G401 (cell line): ENCODE measurements around the gene RHOU. TPM values are rescaled to one million over a fixed set of nuclear protein-coding genes. Genes with fewer than 3 reads are reported as not detected.
A peak's percentile ranks its signal among the peaks of the same experiment; 100 is the strongest.
"Not testable (repeated sequence)": the region's sequence is repeated elsewhere in the genome, so short reads cannot be mapped to it uniquely, and the experiment has no call there.

Experiments
- DNase-seq: peaks from one replicate; pipeline ENCODE4 v3.0.0-alpha.2; 2015; ENCODE audit warnings: low spot score
- in situ Hi-C: cut with HindIII; loops from 2 replicates; pipeline ENCODE4 v1.10.0; 2016; ENCODE audit warnings: low sequenced_read_pairs, mixed read lengths
- total RNA-seq: library from RNA; depleted of rRNA; stranded (reverse); fragments of >200 nt; shearing (Covaris generic); gene quantifications from 2 replicates; pipeline ENCODE4 v1.2.3, GENCODE V29; 2014; rRNA removed

The RHOU gene
- 0.54 and 1.8 TPM in 2 replicates for total RNA-seq

DNA sequence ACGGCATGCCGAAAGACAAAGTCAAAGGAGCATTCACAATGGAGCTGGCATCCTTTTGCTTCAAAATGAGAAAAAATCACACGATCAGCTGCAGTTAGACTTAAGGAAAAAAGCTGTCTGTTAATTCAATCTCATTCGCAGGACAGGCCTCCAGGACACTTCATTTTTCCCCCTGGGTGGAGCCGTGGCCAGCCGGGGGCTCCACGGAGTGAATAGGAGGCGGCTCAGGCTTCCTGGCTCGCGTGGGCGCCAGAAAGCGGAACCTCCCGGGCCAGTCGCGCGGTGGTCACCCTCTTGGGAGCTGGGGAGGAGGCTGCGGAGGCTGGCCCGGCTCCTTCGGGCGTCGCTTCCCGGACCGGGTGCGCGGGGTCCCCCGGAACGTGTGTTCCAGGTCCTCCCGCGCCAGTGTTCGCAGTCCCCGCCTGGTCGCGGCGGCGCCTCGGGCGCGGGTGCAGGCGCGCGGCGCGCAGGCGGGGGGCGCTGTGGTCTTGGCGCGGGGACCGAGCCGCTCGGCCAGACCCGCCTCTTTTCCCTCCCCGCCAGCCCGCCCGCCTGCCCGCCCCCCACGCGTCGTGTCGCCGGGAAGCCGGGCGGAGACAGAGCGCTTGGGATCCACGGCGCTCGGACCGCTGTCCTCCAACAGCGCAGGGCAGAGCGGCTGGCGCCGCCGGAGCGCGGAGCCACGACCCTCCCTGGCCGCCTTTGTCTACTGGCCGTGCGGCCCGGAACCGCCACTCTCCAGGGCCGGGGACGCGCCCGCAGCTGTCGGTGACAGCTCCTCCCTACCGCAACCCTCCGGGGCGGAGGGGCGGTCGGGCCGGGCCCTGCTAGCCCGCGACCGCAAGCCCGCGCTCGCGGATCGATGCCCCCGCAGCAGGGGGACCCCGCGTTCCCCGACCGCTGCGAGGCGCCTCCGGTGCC lies at the start of gene RHOU:
Gene RHOU, plus strand, starts transcription at position 599 of the 921 bp plus-strand sequence. Its CDS starts 264 bp downstream, at position 863.
- peak; percentile 25 for DNase-seq
- in situ Hi-C loops, result no loop called here

DNA sequence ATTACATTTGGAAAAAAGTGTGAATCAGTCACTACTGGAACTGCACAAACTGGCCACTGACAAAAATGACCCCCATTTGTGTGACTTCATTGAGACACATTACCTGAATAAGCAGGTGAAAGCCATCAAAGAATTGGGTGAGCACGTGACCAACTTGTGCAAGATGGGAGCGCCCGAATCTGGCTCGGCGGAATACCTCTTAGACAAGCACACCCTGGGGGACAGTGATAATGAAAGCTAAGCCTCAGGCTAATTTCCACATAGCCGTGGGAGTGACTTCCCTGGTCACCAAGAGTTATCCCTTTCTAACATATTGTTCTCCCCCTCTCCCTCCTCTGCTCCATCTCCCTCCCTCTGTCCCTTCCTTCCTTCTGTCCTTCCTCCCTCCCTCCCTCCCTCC lies 47.7 kb upstream of the RHOU start:
- DNase-seq, result no peak
- in situ Hi-C loops, result no loop called here

DNA sequence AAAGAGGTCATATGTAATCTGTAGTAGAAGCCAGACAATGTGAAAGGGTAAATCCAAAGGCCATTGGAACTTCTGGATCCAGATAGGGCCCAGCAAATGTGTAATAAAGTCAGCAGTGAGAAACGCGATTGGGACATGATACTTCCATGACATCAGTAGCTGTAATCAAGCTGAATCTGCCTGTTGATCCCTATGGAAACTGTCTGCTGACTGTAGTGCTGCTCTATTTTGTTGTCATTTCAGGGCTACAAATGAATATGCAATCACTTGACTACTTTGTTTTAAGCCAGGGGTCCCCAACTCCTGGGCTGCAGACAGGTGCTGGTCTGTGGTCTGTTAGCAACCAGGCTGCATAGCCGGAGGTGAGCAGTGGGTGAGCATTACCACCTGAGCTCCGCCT lies 46.0 kb upstream of the RHOU start:
- DNase-seq, result no peak
- in situ Hi-C loops, result no loop called here

DNA sequence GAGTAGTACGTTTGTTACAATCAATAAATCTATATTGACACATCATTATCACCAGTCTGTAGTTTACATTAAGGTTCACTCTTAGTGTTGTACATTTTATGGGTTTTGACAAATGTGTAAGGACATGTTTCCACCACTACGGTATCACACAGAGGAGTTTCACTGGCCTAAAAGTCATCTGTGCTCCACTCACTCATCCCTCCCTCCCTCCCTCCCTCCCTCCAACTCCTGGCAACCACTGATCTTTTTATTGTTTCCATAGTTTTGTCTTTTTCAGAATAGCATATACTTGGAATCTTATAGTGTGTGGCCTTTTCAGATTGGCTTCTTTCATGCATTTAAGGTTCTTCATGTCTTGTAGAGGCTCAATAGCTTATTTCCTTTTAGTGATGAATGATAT lies 44.1 kb upstream of the RHOU start:
- in situ Hi-C loops, result no loop called here

DNA sequence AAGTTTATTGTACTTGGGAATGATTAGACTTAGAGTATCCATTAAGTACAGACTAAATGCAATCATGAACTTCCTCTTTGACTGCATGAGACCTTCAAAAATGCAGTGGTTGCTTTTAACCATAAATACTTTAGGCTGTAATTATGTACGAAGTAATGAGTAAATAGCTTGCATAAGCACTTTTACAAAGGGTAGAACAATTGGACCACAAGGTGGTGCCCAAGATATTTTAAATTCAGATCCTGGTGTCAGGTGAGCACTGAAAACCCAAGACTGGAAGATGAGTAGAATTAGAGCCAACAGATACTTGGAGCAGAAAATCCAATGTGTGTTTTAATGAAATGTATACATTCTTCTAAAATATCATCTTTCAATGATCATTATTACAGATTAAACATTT lies 43.4 kb upstream of the RHOU start:
- in situ Hi-C loops, result no loop called here
- peak; percentile 26 for DNase-seq

More for the DNA sequence above, 44.1 kb upstream of the RHOU start:
- no peak for DNase-seq

DNA sequence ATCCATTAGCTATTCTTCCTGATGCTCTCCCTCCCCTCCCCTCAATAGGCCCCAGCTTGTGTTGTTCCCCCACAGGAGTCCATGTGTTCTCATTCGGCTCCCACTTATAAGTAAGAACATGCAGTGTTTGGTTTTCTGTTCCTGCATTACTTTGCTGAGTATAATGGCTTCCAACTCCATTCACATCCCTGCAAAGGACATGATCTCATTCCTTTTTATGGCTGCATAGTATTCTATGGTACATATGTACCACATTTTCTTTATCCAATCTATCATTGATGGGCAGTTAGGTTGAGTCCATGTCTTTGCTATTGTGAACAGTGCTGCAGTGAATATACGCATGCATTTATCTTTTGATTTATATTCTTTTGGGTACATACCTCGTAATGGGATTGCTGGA lies 40.8 kb upstream of the RHOU start:
- in situ Hi-C loops, DNase-seq: not testable (repeated sequence)

DNA sequence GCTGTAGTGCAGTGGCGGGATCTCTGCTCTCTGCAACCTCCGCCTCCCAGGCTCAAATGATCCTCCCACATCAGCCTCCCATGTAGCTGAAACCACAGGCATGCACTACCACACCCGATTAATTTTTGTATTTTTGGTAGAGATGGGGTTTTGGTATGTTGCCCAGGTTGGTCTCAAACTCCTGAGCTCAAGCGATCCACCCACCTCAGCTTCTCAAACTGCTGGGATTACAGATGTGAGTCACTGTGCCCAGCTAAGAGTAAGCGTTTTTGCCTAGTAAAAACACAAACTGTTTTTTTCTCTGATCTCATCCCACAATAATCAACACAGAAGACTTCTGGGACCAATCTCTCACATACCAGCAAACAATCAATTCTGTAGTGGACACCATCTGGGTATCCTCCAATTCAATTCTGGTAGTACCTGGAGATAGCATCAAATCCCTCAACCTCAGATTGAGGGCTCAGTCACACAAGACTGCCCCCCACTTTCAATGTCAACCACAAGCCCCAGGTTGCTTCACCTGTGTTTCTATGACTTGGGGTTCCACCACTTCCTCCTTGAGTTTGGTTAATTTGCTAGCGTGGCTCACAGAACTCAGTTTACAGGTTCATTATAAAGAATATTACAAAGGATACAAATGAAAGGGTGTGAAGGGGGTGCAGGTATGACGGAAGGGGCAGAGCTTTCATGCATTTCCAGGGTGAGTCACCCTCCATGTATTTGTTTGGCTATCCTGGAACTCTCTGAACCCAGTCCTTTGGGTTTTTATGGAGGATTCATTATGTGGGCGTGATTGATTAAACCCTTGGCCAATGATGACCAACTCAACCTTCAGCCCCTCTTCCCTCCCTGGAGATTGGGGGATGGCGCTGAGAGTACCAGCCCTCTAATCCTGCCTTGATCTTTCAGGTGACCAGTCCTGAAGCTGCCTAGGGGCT lies 40.0 kb upstream of the RHOU start:
- in situ Hi-C loops, result no loop called here
- no peak for DNase-seq

DNA sequence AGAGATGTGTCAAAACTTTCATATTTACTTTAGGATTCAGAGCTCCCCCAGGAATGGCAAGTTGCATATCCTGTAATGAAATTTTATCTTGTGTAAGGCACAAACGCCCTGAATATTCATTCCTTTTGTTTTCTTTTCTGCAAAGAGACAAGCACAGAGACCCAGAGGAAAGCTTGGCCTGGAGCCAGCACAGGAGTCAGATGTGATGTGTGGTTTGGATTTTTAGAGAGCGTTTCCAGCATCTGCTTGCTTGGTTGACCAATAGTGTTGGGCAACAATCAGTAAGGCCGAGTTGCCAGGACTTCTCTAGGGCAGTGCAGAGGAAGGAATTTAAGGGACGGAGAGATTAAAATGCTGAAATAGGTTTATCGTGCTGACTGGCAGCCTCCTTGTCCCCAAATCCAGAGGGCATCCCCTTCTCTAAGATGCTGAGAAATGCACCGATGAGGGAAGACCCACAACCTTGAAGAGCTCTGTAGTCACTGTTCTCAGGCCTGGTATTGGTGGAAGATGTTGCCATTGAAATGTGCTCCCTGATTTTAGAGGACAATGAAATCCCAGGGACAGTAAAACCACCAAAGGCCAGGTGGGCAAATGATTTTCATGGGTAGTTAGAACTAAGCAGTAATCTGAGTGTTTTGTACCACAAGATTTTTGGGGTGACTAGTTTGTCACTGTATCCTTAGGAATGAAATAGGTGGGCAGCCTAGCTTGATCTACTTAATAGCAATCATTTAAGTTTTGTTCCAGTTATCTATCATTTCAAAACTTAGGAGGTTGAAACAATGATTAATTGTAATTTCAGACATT lies 37.9 kb upstream of the RHOU start:
- no peak for DNase-seq
- in situ Hi-C loops, result no loop called here

DNA sequence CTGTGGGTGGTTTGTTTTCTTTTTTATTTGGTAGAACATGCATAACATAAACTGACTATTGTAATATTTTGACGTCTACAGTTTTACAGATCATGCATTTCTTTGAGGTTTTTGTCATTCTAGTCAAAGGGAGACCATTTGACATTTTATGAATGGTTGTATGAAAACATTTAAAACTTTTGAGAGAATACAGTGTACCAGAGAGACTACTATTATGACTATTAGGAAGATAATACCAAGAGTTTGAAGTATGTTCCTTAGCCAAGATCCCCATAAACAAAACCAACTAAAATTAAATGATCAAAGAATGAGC lies 37.3 kb upstream of the RHOU start:
- no peak for DNase-seq
- in situ Hi-C loops, result no loop called here

DNA sequence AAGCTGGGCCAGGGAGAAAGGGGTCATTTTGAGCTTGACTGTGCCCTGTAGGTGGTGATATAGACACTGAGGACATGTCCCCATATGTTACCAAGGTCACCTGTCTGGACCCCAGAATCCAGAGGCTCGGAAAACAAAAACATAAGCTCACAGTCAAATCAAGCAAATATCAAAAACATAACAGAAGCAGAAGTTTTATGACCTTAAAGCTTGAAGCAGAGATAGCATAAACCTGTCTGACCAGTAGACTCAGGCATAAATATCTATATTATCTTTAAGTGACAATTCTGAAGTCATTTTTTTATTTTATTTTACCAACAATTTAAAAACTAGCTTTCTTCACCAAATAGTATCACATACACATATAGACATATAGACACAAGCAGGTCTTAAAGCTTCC lies 32.8 kb upstream of the RHOU start:
- in situ Hi-C loops, result no loop called here
- DNase-seq, result no peak

DNA sequence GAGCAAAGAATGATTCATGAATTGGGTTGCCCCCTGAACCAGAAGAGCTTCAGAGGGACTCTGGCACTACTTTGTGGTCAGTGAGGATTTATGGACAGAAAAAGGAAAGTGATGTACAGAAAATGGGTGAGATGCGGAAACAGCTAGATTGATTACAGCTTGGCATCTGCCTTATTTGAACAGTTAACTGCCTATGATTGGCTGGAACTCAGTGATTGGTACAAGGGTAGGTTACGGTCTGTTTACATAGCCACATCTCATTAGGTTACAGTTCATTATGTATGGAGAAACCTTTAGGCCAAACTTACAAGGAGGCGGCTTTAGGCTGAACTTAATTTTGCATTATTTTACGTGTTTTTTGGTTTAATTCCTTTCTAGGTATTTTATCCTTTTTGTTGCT lies 29.0 kb upstream of the RHOU start:
- DNase-seq, result no peak
- in situ Hi-C loops, result no loop called here

DNA sequence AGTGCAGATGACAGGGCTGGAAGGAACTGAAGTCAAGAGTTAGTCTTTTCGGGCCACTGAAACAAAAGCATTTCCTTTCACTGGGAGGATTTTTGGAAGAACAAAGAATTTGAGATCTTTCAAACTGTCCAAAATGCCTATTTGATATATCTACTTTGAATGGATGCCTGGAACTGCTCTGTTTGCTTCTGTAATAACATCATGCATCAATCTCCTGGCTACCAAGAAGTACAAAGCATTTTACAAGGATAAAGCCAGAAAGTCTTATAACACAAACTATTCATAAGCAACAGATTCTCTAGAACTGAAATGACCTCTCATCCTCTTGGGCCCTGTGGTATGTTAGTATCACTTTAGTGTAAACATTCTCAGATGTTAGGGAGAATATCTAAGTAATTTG lies 18.2 kb upstream of the RHOU start:
- DNase-seq, result no peak
- in situ Hi-C loops, result no loop called here

DNA sequence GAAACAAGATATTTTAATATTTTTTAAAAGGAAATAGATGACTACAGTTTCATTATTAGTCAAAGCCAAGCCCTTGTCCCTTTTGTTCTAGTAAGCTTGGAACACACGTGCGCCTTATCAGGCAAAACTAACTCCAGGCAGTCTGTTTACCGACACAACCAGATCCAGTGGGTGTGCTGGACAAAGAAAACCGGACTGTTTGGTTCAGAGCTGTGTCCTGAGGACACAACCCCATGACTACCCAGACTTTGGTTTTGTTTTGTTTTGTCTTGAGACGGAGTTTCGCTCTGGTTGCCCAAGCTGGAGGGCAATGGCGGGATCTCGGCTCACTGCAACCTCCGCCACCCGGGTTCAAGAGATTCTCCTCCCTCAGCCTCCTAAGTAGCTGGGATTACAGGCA lies 13.9 kb upstream of the RHOU start:
- no peak for DNase-seq
- in situ Hi-C loops, result no loop called here

DNA sequence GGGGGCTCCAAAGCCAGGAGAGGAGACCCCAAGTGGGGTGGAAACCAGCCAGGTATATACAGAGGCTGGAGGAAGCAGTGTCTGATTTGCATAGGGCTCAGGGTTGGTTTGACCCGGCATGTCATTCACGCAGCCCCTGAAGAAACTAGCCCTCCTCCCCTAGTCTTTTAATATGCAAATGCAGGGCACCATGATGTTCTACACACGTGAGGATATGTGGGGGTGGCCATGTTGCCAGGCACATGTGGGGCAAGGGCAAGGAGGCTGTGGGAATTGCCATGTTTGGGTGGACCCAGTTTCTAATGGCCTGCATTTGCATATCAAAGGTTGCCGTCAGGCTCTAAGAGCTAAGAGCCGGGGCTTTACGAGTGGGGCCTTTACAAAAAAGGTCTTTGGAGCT lies 12.0 kb upstream of the RHOU start:
- DNase-seq, result no peak
- in situ Hi-C loops, result no loop called here

DNA sequence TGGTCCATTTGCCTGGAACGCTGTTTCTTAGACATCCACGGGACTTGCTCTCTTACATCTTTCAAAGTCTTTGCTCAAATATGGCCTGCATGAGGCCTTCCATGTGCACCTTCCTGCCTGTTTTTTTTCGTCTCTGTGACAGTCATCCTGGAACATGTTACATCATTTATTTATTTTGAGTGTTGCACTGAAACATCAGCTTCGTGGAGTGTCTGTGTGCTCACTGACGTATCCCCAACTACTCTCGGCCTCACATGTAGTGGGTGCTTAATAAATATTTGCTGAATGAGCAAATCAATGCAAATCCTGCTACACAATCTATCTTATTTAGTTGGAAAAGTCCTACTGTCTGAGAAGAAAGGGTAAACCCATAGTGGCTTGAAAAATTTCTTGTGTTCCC lies 11.4 kb upstream of the RHOU start:
- in situ Hi-C loops, result no loop called here
- DNase-seq, result no peak

DNA sequence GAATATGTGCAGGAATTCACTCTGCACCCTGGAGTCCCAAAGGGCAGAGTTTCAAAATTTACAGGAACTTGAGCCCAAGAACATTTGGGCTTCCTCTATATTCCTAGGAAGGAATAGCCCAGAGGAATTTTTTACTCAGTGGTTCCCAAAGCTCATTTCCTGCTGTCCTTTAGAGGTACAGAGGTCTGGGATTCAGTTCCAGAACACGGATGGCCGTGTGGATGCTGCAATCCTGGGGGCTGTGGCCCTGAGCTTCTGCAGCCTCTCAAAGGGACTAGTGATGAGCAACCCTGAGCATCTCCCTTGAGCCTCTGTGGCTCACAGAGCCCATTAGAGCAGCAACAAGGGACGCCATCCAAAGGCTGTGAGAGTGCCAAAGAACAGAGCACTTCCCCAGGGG lies 10.1 kb upstream of the RHOU start:
- no peak for DNase-seq
- in situ Hi-C loops, result no loop called here

DNA sequence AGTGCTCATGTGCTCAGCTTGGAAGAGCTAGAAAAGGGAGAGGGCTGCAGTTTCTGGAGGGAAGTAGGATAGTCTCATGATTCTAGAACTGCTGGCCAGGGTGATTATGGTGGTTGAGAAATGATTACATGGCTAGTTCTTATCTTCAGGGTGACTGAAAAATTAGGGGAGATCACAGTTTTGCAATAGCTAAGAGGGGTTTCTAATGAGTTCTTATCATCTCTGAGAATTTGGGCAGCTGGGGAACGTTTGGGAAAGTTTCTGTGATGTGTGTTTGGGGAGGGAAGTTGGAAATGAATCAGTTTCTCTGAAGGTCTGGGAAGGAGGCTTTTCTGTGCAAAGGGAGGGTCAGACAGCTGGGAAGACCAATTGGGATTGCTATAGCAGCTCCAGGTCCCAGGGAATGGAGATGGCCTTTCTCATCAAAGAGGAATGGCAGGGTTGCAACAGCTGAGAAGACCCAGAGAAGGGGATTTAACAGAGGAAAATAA lies 7.6 kb upstream of the RHOU start:
- in situ Hi-C loops, result no loop called here
- DNase-seq, result no peak

DNA sequence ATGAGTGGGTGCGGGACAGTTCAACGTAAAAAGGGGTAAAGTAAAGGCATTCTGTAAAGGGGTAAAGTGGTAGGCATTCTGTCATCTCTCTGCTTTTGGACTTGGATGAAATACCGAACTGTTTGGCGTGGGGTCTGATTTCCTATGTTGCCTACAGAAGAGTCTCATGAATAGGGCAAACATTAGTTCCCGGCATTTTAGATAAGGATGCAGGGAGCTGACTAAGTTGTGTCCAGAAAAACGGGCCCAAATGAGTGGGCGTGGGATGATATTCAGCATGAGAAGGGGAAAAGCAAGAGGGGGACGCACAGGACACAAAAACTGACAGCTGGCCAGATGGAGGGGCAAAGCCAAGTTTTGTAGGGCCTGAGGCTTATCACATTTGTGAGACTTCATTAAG lies 2.9 kb upstream of the RHOU start:
- no peak for DNase-seq
- in situ Hi-C loops, result no loop called here

DNA sequence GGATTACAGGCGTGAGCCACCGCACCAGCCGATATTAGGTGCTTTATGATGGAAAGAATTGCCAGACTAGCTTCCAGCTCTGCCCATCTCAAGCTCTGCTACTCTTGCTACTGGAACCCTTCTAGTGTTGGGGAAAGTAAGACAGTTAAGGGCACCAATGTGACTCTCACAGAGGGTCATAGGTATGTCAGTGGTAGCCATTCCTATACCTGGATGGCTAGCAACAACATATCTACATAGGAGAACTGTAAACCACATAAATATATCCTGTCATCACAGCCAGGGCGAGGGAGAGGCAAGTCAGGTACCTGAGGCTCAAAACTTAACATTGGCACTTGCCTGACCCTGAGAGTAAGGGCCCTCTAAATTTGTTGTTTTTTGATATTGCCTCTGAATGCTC lies 1.7 kb upstream of the RHOU start:
- in situ Hi-C loops, result no loop called here
- no peak for DNase-seq
